ENCODE results near the gene THBS4.

Gene THBS4

DNA sequence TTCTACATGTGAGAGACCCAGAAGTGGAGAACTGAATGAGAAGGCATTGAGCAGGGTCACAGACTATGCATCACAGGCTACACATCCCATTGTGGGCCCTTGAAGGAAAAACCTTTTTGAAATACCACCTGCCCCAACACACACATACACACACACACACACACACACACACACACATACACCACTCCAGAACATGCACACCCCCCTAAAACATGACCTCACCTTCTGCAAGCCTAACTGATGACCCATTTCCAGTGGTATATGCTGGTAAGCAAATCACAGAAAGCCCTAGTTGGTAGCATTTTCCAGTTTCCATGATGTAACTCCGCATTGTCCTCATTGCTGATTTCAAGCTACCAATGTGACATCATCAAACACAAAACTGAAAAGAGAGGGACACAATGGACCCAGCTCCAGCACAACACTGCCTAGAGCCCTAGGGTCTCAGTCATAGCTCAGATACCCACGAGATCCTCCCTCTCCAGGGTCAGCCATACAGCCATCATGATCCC, 36.4 kb downstream of the THBS4 start:
- no peaks in the 10 kb centered on the region for H3K9me2 ChIP-seq (replicated peaks; ENCODE audit: insufficient read depth, low read length)
- H3K36me3 ChIP-seq (ENCODE audit: low read length), result no peaks in the 10 kb centered on the region
- H3K9ac ChIP-seq (ENCODE audit: low read length), result no peak overlapping the region
- no peak overlapping the region for H2AFZ ChIP-seq (ENCODE audit: low read depth, low read length, severe bottlenecking)
- H3K27me3 ChIP-seq (ENCODE audit: low read length), result no peaks in the 10 kb centered on the region
- no peak overlapping the region for H3K27ac ChIP-seq (ENCODE audit: low read depth, low read length)
- H3K4me2 ChIP-seq (ENCODE audit: low read depth, low read length, poor library complexity, severe bottlenecking), result no peak overlapping the region
- no peaks in the 10 kb centered on the region for H3F3A ChIP-seq (ENCODE audit: insufficient read depth)
- TF ChIP-seq, protein P1, sequence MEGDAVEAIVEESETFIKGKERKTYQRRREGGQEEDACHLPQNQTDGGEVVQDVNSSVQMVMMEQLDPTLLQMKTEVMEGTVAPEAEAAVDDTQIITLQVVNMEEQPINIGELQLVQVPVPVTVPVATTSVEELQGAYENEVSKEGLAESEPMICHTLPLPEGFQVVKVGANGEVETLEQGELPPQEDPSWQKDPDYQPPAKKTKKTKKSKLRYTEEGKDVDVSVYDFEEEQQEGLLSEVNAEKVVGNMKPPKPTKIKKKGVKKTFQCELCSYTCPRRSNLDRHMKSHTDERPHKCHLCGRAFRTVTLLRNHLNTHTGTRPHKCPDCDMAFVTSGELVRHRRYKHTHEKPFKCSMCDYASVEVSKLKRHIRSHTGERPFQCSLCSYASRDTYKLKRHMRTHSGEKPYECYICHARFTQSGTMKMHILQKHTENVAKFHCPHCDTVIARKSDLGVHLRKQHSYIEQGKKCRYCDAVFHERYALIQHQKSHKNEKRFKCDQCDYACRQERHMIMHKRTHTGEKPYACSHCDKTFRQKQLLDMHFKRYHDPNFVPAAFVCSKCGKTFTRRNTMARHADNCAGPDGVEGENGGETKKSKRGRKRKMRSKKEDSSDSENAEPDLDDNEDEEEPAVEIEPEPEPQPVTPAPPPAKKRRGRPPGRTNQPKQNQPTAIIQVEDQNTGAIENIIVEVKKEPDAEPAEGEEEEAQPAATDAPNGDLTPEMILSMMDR (IDR thresholded peaks at IDR 0.05; ENCODE audit: insufficient read depth, low read length, poor library complexity, severe bottlenecking), result no peak
- TF ChIP-seq EZH2phosphoT487 (conservative IDR thresholded peaks at IDR 0.05; ENCODE audit: low read length), result no peak
- H3K79me2 ChIP-seq (ENCODE audit: insufficient read depth, low read length), result no peaks in the 10 kb centered on the region
- no peak overlapping the region for H3K4me3 ChIP-seq (ENCODE audit: insufficient read depth, low read length, poor library complexity, severe bottlenecking)
- no peaks in the 10 kb centered on the region for H4K20me1 ChIP-seq (ENCODE audit: low read depth, low read length)
- H3K9me3 ChIP-seq (ENCODE audit: insufficient read depth, low read length), result no peaks in the 10 kb centered on the region

DNA sequence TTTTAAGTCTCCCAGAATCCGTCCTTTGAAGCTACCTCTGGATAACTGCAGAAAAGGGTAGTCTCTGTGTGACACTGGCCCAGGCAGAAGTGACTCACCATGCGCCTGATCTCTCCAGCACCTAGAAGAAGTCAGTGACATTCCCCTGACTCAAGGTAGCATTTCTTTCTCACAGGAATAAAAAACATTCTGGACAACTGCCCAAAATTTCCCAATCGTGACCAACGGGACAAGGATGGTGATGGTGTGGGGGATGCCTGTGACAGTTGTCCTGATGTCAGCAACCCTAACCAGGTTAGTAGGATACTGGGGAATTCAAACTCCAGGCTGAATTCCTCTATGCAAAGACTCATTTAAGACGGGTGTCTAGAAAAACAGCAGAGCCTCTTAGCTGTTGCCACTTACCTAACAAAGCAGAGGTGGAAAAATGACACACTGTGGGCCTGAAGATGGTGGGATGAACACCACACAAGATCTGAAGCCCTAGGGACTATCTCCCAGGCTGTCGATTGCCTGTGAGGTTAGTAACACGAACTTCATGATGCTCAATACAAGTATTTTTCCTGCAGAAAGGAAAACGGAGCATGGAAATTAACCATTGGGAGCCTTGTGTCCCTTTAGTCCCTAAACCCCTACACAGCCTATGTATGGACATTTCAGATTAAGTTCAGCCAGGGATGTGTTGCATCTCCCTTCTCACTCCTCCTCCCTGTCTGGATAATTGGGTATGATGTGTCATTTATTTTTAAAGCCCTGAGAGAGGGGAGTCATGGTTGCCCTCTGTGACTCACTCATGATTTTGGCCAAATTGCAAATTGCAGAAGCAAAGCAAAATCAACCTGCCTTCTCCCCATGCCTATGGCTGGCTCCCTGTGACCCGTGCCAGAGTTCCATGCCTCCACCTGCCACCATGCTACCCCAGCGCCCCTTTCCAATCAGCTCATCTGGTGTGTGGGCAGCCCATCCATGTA, 37.2 kb downstream of the THBS4 start:
- Histone ChIP-seq H3K9me3 (ENCODE audit: insufficient read depth, low read length) (no peaks in the 10 kb centered on the region), H4K20me1 (ENCODE audit: low read depth, low read length) (no peaks in the 10 kb centered on the region), H3K27ac (ENCODE audit: low read depth, low read length) (no peak overlapping the region), H3K36me3 (ENCODE audit: low read length) (no peaks in the 10 kb centered on the region), H3K9me2 (replicated peaks; ENCODE audit: insufficient read depth, low read length) (no peaks in the 10 kb centered on the region), H3K79me2 (ENCODE audit: insufficient read depth, low read length) (no peaks in the 10 kb centered on the region), H3K4me3 (ENCODE audit: insufficient read depth, low read length, poor library complexity, severe bottlenecking) (no peak overlapping the region), H3K27me3 (ENCODE audit: low read length) (no peaks in the 10 kb centered on the region), H3K9ac (ENCODE audit: low read length) (no peak overlapping the region), H2AFZ (ENCODE audit: low read depth, low read length, severe bottlenecking) (no peak overlapping the region), H3K4me2 (ENCODE audit: low read depth, low read length, poor library complexity, severe bottlenecking) (no peak overlapping the region), H3F3A (ENCODE audit: insufficient read depth) (no peaks in the 10 kb centered on the region)
- TF ChIP-seq EZH2phosphoT487 (conservative IDR thresholded peaks at IDR 0.05; ENCODE audit: low read length), result no peak
- TF ChIP-seq, protein P1 (IDR thresholded peaks at IDR 0.05; ENCODE audit: insufficient read depth, low read length, poor library complexity, severe bottlenecking), result no peak

DNA sequence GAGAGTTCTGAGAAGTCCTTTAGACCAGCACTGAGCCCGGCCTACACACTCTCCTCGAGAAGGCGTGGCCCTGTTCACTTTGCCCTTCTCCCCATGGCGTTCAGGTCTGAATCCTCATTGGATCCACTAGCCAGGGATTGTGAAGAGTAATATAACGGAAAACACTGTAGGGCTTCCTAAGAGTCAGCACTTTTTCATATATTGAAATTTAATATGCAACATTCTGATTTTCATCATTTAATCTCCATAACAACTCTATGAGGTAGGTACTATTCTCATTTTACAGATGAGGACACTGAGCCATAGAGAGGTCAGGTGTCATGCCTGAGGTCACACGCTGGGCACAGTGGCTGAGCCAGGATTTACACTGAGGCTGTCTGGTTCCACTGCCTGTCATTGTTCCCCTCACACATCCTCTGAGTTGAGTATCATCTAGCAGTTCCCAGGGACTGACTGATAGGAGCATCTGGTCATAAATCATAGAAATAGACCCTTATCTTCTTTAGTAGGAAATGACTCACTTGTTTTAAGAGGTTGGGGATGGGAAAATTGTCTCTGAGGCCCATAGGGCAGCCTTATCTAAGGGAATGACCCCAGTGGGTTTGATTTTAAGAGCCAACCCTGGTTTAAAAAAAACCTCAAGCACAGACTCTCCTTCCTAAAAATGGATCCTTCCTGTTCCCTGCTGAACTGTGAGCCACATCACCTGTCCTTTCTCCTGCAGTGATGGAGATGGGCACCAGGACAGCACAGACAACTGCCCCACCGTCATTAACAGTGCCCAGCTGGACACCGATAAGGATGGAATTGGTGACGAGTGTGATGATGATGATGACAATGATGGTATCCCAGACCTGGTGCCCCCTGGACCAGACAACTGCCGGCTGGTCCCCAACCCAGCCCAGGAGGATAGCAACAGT, 41.2 kb downstream of the THBS4 start:
- Histone ChIP-seq H3K9me2 (replicated peaks; ENCODE audit: insufficient read depth, low read length) (no peaks in the 10 kb centered on the region), H4K20me1 (ENCODE audit: low read depth, low read length) (no peaks in the 10 kb centered on the region)

More for the DNA sequence above, 41.2 kb downstream of the THBS4 start:
- Histone ChIP-seq H3K9me3 (ENCODE audit: insufficient read depth, low read length) (no peaks in the 10 kb centered on the region), H3K27ac (ENCODE audit: low read depth, low read length) (no peak overlapping the region), H2AFZ (ENCODE audit: low read depth, low read length, severe bottlenecking) (no peak overlapping the region), H3K27me3 (ENCODE audit: low read length) (no peaks in the 10 kb centered on the region), H3K79me2 (ENCODE audit: insufficient read depth, low read length) (no peaks in the 10 kb centered on the region), H3K9ac (ENCODE audit: low read length) (no peak overlapping the region), H3K36me3 (ENCODE audit: low read length) (no peaks in the 10 kb centered on the region), H3K4me2 (ENCODE audit: low read depth, low read length, poor library complexity, severe bottlenecking) (no peak overlapping the region), H3K4me3 (ENCODE audit: insufficient read depth, low read length, poor library complexity, severe bottlenecking) (no peak overlapping the region), H3F3A (ENCODE audit: insufficient read depth) (no peaks in the 10 kb centered on the region)
- TF ChIP-seq, protein P1 (IDR thresholded peaks at IDR 0.05; ENCODE audit: insufficient read depth, low read length, poor library complexity, severe bottlenecking), result no peak
- TF ChIP-seq EZH2phosphoT487 (conservative IDR thresholded peaks at IDR 0.05; ENCODE audit: low read length), result no peak
